GM15510 (cell line): ENCODE data around the gene PRR30.

Experiments
- POLR2A ChIP-seq: IDR thresholded peaks from 3 replicates; pipeline ENCODE4 v1.6.1; 2011; ENCODE audit warnings: borderline replicate concordance; ENCODE audit not compliant: insufficient read length; ENCODE audit errors: extremely low read depth

PRR30 gene

GRCh38 chr2:27096748-27097297, 42.4 kb downstream of the PRR30 start:
- no peak for TF ChIP-seq POLR2A

DNA sequence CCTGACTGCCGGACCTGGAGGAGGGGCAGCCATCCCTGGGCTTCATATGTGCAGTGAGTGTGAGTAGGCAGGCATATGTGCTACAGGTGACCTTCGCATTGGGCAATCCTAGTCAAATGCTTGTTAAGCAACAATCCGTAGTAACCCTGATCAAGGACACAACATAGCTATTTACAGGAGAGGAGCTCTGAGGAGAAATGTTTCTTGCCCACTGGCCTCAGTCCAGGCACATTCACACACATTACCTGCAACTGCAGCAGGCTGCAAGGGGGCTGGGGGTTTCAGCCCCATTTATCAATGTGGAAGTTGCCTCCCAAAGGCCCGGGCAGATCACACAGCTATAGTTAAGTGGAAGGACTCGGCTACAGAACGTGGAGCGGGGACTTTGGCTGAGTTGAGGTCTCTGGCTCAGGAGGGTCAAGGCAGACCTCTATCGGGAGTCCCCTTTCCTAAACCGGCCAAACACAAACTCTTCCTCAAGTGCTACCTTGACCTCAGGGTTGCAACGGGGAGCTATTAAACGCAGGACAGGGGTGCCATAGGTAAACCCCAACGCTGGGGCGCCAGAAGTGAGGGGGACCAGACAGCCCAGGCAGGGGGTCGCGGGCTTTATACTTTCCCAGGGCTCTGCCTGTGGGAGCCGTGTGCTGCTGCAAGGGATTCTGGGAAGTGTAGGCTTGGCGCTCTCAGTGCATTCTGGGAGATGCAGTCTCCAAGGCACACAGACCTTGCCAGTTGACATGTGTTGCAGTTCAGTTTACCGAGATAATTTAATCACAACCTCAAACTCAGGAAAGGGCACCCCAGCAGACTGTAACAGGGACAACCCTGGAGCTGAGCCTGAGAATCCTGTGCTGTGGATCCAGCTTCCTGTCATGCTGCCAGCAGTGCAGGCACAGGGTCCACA, 43.2 kb downstream of the PRR30 start:
- TF ChIP-seq POLR2A = no peak

GRCh38 chr2:27095427-27095744, 43.8 kb downstream of the PRR30 start:
- TF ChIP-seq POLR2A = no peak

- TF ChIP-seq POLR2A = no peak
Measured at GRCh38 chr2:27094353-27094984, 44.7 kb downstream of the PRR30 start.

DNA sequence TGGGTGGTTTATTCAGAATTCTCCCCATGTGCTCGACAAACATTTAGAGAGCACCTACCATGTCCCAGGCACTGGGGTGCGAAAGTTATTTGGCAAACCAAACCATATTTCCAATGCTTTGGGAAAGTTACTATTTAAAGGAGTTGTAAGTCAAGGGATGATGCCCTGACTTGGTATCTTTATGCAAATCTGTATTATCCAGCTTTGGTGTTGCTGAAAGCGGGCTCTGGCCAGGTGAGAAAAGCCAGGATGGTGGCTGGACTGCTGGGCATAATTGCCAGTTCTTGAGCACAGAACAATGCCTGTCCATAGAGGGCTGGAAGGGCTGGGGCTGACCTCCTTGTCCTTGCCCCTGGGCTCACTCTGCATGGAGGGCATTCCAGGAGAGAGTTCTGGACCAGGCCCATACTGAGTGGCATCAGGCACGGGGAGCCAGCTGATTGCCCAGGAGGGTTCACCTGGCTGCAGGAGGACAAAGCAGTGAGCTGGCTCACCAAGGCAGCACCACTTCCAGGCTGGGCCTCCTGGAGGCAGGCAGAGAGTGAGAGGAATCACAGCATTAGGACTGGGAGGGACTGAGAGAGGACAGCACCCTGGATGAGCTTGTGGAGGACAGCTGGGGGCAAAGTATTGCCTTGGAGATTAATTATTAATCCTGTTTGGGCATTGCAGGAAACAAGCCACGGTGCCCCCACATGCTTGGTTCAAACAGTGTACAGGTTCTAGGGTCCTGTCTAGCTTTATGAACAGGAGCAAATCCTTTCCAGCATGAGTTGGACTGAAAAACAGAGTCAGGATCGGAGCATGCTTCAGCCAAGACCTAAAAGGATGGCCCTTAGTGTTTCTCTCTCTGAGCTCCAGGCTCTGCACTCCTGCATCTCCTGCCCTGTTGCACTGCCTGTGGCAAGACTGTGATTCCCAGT, 45.5 kb downstream of the PRR30 start:
- TF ChIP-seq POLR2A = no peak

DNA sequence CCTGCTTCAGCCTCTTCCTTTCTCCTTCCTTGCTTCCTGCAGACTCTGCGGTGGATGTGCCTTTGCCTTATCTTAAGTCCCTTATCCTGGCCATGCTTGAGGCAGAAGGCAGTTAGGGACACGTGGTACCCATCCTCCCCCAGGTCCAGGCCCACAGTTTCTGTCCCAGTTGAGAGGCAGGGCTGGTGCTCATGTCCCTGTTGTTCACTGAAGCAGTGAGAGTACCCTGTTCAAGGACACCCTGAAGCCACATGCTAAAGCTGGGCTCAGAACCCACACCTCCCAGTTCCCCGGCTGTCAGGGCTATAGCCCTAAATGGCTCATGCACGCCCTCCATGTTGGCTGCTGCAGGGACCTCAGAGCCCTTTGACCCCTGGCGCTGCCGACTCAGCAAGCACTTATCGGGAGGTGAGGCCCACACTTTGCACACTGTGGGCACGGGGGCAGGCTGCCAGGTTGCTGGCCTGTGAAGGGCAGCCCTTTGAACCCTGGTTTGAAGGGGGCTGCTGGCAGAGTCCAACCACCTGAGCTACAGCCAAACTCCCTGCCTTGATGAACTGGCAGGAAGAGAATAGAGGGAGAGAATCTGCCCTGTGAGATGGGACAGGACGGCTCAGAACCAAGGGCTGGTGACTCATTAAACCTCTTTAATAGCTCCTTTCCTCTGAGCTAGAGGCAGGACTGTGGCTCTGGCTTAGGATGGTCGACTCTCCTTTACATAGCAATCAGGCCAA, 46.3 kb downstream of the PRR30 start:
- no peak for TF ChIP-seq POLR2A

DNA sequence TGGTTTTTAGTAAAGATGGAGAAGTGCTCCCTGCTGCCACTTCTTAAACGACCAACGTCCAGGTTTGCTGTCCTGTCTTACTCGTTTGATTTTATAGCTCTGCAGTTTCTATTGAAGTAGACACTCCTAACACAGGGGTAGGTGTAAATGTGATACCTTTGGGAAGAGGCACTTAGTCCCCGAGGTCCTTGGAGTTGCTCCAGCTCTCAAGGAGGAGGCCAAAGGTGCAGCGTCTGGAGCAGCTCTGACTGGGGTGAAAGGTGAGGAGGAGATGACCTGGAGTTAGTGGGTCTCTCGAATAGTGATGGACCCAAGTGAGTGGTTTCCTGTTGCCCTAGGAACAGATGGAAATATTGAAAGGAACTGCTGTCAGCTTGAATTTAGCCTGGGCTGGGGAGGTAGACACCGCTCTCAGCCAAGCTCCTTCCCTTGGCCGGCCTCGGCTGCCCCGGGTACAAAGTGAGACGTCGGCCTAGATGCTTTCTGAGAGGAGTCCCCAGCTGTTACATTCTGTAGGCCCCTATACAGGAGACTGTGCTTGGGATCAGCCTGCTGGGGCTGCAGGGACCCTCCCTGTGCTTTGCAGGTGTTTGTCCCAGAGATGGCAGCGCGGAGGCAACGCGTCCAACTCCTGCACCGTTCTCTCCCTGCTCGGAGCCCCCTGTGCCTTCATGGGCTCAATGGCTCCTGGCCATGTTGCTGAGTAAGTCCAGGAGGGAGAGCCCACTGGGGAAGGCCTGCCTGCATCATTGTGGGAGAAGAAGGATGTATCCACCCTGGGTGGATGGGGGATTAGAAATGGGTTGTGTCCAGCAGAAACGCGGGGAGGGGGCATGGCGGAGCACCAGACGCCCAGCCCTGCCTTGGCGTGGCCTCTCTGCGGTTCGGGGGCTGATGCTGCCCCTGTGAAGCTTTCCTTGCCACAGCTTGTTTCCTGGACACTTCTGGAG, 47.2 kb downstream of the PRR30 start:
- TF ChIP-seq POLR2A = no peak

GRCh38 chr2:27089111-27089954, 49.9 kb downstream of the PRR30 start:
- TF ChIP-seq POLR2A = no peak

DNA sequence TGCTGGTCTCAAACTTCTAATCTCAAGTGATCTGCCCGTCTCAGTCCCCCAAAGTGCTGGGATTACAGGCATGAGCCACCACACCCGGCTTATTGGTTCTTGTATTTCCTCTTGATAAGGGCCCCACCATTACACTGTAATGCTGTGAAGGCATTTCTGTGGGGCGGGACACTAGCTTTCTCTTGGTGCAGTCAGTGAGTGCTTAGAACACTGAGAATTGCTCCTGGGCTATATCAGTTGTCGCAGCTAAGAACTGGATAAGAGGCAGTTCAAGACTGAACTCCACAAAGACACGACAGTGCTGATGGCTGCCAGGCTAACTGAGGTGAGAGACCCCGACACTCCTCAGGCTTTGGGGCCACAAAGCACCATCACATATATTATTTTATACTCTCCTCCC, 50.6 kb downstream of the PRR30 start:
- no peak for TF ChIP-seq POLR2A

GRCh38 chr2:27087823-27088410, 51.3 kb downstream of the PRR30 start:
- no peak for TF ChIP-seq POLR2A
